T1000 (cell line): ENCODE results near the gene KLK15.

Experiments
- DNase-seq: peaks from one replicate; lab custom pipeline; 2025; ENCODE audit warnings: mixed read lengths; lab: John Stamatoyannopoulos, UW

KLK15 gene

DNA sequence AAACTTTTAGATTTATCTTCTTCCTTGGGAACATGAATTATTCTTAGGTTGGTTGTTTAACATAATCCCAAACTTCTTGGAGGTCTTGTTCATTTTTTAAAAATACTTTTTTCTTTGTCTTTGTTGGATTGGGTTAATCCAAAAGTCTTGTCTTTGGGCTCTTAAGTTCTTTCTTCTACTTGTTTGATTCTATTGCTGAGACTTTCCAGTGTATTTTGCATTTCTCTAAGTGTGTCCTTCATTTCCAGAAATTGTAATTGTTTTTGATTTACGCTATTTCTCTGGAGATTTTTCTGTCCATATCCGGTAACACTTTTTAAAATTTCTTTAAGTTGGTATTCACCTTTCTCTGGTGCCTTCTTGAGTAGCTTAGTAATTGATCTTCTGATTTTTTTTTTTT lies 9.8 kb upstream of the KLK15 start:
- no peak for DNase-seq

DNA sequence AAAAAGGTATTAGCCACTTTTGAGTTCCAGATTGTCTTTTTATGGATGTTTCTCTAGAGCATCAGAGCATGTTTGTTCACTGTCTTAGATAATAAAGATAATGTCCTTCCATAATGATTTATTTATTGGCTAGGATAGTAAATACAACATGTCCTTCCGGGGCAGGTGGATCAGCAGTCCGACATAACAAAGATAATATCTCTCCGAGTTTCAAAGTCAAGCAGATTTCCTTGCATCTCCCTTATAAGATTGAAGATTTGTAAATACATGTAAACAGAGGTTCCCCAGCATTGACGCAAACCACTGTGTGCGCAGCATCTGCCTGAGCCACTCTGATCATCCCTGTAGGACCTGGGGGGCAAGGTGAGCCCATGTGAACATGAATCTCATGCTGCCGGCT lies 8.8 kb upstream of the KLK15 start:
- DNase-seq = no peak

DNA sequence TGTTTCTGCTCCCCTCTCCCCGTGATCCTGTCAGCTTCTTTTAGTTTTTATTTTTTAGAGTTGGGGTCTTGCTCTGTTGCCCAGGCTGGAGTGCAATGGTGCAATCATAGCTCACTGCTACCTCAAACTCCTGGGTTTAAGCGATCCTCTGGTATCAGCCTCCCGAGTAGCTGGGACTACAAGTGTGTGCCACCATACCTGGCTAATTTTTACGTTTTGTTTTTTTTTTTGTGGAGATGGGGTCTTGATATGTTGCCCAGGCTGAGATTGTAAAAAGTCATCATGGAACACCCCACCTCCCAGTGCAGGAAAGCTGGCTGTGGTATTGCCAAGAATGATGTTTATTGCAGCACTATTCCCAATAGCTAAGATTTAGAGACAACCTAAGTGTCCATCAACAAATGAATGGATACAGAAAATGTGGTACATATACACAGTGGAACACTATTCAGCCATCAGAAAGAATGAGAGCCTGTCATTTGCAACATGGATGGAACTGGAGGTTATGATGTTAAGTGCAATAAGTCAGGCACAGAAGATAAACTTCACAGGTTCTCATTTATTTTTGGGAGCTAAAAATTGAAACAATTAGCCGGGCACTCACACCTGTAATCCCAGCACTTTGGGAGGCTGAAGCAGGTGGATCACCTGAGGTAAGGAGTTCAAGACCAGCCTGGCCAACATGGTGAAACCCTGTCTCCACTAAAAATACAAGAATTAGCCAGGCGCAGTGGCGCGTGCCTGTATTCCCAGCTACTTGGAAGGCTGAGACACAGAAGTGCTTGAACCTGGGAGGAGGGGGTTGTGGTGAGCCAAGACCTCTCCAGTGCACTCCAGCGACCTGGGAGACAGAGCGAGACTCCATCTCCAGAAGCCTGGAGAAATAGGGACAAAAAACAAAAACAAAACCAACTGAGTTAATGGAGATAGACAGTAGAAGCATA lies 6.6 kb upstream of the KLK15 start:
- no peak for DNase-seq

DNA sequence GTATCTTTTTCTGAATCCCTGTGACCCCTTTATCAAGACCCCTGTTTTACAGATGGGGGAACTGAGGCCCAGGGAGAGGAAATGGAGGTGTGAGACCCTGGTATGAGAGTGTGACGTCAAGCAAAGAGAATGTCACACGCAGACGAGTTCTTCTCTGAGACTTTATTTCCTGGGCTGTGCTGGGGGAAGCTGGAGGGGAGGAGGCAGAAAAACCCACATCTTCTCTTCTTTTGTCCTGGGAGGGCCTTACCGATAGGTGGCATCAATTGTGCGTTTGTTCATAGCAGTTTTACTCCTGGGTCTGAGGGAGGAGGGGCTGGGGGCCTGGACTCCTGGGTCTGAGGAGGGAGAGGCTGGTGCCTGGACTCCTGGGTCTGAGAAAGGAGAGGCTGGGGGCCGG lies 4.9 kb upstream of the KLK15 start:
- no peak for DNase-seq

DNA sequence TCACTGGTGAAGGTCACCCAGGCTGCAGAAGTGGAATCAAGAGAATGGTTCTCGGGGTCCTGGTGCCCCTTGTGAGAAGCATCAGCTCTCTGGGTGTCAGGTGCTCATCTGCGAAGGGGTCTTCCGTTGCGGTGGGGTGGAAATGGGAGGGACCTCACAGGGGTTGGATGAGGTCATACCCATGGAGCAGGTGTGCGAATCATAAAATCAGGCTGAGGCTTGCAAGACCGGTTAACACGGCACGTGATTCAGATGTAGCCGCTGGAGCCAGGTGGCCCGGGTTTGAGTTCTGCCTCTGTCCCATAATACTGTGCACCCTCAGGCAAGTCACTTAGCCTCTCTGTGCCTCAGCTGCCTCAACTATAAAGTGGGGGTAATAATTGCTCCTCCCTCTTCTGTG lies 3.9 kb upstream of the KLK15 start:
- no peak for DNase-seq

DNA sequence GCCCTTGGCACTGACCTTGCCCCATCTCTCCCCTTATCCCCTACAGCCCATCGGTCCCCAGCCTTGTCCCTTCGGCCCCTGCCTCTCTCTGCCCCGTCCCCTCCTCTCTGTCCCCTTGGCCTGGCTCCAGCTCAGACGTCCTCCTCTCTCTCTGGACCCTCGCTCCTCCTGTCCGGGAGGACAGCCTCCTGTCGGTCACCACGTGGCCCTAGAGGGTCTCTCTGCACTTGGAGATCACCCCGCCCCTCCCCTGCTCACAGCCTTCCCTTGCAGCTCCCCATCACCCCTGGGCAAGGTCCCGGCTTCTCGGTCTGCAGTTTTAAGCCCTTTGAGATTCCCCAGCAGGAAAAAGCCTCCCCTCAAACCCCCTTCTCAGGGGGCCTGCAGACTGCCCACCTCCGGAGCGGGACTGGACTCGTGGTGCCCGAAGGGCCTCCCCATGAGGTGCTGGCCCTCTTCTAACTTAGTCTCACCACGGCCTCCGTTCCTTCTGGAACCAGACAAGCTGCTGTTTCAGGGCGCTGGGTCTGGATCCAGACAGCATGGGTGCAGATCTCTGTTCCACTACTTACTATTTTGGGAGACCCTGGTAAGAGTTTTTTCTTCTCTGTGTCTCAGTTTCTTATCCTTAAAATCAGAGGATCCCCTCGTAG lies 3.3 kb upstream of the KLK15 start:
- DNase-seq = no peak

DNA sequence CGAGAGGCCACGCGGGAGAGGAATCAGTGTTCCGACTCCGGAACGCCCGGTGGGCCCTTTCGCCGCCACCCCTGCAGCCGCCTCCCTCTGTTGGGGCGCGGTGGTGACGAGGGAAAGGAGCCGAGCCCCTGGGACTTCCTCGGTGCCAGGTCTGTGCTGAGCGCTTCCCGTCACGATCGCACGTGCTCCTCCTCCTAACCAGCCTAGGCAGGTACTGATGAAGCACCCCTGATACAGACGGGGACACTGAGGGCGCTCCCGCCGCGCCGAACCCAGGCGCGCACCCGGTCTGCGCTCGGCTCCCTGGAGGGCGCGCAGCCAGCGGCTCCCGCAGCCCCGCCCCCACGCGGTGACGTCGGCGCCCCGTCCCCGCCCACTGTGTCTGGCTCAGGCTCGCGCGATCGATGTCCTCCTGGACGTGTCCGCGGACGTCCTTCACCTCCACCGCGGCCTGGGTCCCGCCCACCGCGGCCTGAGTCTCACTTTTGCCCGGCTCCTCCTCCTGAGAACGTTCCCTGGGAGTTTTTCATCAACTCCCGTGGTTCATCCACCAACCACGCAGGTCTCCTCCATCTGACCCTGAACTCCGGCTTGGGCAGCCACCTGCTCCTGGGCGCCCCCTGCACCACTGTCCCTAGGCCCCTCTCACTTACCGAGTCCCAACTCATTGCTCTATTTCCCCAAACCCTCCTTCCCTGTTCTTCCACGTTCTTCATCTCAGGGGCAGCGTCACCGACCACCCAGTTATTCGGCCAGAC lies 2.6 kb upstream of the KLK15 start:
- no peak for DNase-seq

DNA sequence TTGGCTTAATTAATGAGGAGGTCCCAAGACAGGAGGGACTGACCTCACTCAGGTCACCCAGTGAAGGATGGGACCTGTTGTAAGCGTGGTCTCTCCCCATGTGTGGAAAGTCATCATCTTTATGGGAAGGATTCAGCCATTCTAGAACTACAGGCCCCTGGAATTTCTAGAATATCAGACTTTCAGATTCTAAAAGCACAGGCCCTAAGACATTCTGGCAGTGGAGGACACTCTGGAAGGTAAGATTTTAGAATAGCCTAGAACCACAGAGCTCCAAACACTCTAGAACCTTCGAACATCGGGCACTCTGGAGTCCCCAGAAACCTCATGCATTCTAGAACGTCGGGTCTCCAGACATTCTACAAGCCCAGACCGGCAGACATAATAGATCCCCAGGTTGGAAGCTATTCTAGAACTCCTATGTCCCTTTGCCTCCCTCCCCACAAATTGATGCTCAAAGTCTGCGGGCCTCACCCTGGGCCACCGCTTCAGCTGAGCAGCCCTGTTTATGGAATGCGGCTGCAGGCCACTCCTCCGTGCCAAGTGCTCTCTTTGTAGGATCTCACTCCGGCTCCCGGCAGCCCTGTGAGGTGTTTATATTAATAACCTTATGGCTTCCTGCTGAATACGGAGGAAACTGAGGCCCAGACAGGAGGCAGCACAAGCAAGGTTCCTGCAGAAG lies 1.9 kb upstream of the KLK15 start:
- DNase-seq = no peak

DNA sequence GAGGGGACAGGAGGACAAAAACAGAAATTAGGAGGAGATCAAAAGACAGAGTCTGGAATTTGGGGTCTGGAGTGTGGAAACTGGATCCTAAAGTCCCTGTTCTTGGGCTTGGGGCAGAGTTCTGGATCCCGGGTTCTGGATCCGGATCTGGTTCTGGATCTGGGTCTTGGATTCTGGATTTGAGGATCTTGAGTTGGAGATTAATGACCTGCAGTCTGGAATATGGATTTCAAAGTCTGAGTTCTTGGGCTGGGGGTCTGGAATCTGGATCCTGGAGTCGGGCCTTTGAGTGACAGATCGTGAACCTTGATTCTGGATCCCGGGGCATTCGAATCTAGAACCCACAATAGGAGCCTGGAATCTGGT lies 411 bp upstream of the KLK15 start:
- DNase-seq = no peak

DNA sequence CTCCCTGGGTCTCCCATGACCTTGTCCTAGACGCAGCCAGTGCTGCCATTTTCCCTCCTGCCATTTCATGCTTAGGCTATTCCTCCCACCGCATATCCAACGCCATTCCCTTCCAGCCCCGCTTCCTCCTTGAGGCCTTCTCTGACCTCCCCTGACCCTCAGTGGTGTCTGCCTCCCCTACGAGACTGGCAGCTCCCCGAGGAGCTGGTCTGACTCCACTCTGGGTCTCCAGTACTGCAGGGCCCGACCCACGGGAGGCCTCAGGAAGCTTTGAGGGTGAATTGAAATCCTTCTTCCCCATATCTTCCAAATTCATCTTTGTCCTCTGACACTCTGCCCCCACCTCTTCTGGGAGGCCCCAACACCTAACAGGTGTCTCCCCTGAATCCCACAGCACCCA lies 708 bp downstream of the KLK15 start:
- no peak for DNase-seq

DNA sequence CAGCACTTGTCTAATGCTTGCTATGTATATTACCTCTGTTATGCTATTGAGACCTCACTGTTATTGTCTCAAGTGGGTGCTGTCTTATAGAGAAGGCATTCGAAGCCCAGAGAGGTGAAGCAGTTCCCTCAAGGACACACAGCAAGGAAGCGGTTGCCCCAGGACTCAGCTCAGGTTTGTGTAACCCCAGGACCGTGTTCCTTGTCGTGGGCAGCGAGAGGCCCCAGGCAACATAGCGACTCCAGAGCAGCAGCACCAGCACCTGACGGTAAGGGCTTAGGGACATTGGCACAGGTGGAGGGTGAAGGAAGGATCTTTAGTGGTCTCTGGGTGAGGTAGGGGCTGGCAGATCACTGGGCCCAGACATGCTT lies 2.4 kb downstream of the KLK15 start:
- DNase-seq = no peak

DNA sequence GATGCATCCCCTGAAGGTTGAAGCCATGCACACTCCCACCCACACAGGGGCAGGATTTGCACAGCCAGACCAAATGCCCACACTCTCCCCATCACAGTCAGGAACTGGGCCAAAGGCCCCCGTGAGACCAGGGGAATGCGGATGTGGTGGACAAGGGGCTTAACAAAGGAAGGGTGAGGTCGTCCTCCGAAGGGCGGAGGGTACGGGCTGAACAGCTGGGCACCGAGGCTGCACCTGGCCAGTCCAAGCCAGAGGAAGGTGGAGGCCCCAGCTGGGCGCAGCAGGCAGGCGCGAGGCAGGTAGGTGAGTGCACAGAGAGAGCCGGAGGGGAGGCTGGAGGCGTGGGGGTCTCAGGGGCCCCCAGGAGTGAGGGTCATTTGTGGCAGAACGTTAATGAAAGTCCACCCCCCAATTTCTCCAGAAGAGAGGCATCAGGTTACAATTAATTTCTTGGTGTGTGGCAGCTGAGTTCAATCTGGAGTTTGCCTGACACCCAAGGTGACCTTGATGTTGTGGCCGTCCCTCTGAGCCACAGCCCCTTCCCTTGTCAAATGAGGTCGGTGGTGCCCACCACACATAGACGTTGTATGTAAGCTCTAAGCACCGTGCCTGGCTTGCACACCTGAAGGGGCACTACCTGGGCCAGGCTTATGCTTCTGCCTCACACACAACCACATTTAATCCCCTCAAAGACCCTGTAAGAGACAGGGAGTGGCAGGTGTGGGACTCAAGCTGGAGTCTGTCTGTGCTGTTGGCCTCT lies 2.9 kb downstream of the KLK15 start:
- DNase-seq = no peak

DNA sequence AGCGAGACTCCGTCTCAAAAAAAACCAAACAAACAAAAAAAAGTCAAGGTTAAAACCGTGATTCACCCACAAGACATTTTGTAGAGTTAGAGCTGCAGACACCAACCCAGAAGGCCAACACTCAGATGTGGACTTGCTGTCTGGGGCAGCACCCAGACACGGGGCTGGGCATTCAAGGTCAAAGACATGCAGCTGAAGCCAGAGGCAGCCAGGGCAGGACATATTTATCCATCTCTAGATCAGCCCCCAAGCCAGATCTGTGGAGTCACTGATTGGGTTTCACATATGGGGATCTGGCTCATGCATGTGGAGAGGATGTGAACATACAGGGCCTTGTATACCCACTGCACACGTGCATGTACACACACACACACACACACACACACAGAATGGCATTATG lies 3.6 kb downstream of the KLK15 start:
- DNase-seq = no peak

DNA sequence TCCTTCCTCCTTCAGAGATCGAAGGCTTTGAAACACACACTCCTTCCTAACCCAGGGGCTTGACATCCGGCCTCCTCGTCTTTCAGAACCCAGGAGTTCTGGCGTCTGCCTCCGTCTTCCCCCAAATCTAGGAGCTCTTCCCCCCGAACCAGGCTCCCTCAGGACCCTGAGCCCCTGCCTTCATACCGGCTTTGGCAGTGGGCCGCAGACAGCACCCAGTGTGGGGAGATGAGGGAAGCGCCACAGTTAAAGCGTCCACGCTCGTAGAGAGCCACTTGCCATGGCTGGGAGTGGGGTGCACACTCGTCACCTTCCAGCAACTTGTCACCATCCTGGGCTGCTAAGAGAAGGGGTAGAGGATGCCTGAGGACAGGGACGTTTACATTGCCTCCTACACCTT lies 5.9 kb downstream of the KLK15 start:
- DNase-seq = no peak

DNA sequence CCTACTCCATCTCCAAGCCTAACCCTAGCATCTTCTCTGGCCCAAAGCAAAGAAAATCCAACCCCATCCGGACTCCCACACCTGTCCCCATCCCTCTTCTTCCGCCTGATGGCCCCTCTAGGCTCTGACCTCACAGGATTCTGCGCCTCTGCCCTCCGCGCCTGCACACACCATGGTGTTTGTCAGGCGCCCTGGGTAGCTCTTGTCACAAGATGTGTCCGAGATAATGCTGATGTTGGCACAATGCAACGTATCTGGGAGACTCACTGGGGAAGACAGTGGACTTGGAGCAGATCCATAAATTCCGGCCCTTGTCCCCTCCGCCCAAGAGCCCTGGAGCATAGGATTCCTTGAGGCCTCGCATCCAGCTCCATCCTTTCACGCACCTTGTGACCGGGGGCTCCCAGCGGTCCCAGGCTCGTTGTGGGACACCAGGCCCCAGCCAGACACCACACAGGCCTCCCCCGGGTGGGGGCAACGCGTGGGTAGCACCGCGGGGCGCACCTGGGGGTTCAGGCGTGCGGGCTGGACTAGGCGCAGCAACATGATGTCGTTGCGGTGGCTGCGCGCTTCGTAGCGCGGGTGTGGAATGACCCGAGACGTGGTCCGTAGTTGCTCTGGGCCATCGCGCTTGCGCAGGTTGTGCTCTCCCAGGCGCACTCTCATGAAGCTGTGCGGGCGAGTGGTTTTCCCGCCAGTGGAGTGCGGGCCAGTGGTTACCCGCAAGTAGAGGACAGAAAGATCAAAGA lies 6.7 kb downstream of the KLK15 start:
- DNase-seq = no peak

DNA sequence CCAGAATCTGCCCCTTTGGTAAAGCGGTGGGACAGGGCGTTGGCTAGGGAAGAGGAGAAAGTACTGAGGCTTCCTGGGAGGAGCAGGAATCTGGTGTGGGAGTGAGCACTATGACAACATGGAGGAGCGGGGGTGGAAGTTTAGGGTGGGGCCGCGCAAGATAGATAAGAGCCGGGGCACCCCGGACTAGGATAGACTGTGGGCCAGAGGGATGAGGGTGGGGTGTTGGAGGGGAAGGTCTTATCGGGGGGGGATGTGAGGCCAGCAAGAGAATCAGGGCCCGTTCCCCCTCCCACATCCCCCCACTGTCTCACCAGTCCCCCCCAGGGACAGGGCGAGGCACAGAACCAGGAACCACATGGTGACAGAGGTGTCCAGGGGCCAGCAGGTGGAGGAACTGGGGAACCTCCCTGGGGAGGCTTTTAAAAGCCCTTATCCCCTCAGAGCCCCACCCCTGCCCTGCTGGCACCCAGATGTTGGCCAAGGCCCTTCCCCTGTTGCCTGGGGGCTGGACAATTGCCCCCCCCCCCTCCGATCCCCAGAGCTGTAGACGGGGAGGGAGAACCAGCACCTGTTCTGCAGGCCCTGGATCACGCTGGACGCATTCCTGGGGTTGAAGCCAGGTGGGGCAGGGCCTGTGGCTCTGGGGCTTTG lies 9.9 kb downstream of the KLK15 start, which contains the start of gene KLK1:
TSS of gene KLK1 (minus strand) at position 399 of the 654 bp plus-strand sequence. CDS start at position 360, 39 bp downstream.
- no peak for DNase-seq

DNA sequence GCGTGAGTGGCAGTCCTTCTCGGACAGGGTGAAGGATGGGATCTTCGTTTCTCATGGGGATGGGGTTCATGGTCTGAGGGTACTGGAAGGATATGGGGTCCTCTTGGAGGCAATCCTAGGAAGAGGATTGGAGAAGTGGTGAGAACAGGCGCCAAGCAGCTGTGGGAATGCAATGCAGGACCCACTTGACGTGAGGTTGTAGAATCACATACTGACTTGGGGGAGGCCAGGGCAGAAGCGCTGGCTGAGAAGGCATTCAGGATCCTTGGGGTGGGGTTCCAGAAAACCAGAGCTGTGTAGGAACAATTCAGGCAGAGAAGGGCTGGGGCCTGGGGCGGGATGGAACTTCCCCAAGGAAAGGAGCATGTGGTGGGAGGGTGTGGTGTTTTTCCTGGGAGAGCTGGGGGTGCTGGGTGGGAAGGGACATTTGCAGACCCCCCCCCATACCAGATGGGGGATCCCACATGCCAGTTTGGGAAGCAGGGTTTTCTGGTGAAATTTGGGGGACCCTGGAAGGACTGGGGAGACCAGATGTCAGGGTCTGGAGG lies 10.6 kb downstream of the KLK15 start:
- DNase-seq = no peak

DNA sequence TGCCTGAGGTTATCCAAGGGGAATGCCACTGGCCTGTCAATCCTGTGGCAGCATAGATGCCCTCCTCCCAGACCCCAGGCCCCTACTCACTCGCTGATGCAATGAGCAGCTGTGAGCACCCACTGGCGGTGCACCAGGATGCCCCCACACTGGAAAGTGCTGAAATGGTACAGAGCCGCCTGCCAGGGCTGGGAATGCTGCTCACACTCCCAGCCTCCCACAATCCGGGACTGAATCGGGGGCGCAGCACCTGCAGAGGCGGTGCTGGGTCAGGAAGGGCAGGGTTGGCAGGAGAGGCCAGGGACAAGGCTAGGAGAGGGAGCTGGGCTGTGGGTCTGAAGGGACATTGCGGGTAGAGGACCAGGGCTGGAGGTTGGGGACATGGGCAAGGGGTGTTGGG lies 11.8 kb downstream of the KLK15 start:
- no peak for DNase-seq

DNA sequence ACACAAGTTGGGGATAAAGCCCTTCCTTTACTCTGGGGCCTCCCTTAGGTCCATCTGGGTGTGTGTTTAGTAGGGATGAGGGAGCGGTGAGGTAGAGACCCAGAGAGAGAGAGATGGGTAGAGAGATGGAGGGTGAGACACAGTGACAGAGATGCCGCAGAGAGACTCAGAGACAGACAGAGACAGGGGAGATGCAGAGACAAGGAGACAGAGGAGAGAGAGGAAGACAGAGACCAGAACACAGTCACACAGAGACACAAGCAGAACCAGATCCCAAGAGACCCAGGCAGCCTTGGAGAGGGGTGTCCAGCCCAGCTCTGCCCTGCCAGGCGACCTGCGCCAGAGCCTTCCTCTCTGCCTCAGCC lies 12.1 kb downstream of the KLK15 start:
- DNase-seq = no peak
